Stimulated activated CD8-positive, alpha-beta memory T cell treated with anti-CD3 and anti-CD28 coated beads, Interleukin-7, amount 100 ng/mL, for 4 hours (primary cell): Measurements from ENCODE around the gene HOXA11.

Experiments used
- DNase-seq, 2 donors: peaks; one replicate each; pipeline ENCODE4 v3.0.0-alpha.2; 2020; ENCODE audit warnings: low read depth in 2 of 2

Gene HOXA11

DNA sequence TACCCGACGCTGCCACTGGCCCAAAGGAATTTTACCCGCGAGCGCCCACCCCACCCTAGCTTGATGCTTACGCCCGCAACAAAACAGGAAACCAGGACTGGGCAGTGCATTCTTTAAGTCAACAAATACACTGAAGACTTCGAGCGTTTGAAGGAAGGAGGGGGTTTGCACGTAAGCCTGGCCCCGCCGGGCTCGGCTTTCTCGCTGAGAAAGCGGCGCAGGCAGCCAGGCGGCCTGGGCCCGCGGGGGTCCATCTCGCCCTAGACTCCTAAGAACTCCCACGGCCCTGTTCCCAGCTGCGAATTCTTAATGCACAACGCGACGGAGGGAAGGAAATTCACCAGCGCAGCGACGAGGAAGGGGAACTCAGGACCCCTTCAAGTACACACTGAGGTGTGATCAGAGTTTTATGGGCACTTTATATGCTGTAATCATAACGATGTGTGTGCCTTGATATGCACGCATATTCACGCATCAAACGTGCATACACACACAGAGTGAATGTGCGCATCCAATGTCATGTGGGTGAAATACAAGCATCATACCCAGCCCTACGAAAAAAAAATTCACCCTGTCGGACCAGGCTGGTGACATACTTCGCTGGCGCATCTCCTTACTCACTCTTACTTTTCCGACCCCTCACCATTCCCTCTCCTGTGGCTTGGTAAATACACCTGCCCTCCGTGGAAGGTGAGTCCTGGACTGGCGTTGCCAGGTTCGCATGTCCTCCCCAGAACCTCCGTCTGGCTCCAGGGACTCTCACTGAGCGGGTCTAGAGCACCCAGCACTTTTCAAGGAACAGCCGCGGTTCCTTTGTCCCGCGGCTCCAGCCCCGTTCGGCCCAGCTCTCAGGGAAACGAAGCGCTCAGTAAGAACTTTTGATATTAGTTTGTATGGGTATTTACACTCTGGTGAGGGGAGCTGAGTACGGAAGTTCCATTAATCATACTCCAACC is 20.6 kb upstream of the HOXA11 start:
- DNase-seq, result no peak

DNA sequence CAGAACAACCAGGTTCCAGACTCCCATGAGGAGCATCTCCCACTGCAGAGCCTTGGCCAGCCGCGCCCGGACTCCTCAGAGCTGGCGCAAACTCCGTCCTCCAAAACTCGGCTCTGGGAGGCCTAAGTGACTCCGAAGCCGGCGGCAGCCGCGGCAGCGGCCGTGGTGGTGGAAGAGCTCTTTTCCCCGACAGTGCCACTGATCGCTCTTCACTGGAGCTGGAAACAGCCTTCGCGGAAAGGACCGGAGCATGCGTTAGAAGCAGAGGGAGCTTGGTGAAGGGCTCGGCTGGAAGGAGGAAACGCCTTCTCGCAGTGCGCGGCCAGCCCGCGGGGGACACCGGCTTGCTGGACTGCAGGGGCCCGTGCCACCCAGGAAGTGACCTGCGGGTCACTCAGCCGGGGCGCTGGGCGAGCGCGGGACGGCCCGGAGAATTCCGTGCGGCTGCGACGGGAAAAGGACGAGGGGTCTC is 19.9 kb upstream of the HOXA11 start:
- no peak for DNase-seq

DNA sequence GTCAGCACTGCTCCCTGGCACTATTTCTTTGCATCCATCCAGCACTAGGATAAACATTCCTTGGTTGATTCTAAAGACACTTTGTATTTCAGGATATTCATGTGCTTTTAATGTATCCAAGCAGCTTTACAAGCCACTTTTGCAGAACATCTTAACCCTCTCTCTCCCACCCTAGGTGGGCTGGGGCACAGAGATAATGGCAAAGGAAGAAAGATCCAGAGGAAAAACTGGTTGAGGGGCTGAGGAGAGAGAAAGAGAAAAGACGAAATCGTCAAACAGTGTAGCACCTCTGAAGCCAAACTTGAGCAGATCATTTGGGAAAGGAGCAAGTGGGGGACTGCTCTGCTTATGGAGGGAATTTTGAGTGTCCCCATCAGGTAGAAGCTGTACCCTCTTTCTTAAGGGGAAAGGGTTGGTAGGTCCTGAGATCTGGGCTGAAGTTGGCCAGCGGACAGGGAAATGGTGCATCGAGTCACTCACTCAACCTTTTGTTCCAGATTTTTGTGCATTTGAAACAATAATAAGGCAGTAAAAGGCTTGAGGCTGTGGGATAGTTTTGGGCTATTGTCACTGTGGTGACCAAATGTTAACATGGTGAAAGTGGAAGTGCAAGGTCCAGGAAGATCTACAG is 19.0 kb upstream of the HOXA11 start:
- no peak for DNase-seq

DNA sequence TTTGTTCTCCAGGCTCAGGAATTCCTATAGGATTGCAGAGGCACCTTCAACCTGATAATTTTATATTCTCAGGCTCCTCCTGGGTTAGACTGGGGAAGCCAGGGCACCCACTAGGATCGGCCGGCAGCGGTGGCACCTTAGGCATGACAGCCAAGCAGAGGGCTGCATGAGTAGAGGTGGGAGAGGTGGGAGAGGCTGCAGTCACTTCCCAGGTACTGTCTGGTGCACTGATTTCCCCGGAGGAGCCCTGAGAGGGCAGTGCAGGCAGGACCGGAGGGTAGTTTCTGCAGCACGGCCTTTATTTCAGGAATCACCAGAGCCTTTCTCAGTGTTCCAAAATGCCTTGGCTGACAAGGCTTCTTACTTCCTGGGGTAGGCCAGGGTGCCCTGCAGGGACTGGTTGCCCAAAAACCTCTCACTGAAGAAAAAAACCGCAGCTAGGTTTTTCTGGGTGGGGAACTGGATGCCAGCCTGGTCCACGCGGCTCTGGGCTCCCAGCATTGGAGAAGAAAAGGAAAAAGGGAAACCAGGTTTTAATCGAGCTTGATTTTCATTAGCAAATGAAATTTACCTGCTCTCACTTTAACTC is 18.4 kb upstream of the HOXA11 start:
- DNase-seq, result no peak

DNA sequence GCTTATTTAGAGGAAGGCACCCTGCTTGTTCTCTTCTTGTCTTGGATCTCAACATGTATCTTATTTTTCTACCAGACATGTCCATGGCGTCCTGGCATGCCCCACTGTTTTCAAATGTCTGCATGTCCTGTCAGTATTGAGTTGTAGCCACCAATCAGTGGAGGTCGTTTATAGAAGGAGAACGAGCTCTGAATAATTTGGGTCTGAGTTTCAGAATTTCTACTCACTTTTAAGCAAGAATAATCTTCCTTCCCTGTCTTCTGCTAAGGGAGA is 17.8 kb upstream of the HOXA11 start:
- DNase-seq, result no peak

DNA sequence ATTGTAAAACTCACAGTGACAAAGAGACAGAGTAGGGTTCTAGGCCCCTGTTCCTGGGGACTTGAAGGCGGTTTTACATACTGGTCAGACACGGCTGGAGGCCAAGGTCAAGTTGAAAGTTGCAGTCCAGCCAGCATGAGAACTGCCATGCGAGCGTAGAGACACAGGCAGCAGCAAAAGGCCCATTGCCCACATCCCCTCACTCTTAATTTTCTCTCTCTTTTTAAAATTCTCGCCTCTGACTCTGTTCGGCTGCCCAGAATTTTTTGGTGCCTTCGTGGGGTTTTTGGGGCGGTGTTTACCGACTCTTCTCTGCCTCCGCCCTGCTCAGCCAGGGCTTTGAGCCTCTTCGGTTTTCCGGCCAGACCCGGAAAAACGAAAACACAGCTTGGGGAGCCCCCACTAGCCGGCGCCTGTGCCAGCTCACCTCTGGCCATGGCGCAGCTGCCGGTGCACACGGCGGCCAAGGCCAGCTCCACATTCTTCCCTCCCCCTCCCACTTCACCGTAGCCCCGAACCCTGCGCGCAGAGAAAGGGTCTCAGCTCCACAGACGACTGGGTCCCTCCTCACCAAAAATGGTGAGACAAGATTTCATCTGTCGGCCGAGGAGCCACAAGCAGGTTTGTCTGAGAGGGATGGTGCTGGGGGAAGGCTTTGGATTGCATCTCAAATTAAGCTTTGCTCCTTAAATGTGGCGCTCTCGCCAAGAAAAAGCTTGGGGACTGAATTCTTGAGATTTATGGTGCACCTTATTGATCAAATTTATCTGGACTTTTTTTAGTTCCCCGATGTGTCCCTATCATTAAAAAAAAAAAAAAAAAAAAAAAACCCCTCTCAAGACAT is 17.2 kb upstream of the HOXA11 start:
- no peak for DNase-seq

DNA sequence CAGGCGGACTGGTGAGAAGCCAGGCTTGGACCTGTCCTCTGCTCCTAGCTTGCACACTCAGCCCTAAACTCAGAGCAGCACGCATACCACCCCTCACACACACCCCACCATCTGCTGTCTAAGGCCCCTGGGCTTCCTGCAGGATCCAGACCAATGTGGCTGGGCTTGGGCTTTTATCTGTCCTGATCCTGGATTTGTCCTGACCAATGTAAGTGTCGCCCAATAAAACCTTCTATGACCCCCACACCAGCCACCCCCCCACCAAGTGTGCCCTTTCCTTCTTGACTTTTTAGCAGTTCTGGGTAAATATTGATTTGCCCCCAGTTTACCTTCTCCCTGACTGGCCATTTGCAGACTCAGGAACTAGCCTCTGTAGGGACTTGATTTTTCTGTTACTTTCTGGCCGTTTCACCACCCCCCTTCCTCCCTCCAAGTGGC is 16.6 kb upstream of the HOXA11 start:
- DNase-seq, result no peak

DNA sequence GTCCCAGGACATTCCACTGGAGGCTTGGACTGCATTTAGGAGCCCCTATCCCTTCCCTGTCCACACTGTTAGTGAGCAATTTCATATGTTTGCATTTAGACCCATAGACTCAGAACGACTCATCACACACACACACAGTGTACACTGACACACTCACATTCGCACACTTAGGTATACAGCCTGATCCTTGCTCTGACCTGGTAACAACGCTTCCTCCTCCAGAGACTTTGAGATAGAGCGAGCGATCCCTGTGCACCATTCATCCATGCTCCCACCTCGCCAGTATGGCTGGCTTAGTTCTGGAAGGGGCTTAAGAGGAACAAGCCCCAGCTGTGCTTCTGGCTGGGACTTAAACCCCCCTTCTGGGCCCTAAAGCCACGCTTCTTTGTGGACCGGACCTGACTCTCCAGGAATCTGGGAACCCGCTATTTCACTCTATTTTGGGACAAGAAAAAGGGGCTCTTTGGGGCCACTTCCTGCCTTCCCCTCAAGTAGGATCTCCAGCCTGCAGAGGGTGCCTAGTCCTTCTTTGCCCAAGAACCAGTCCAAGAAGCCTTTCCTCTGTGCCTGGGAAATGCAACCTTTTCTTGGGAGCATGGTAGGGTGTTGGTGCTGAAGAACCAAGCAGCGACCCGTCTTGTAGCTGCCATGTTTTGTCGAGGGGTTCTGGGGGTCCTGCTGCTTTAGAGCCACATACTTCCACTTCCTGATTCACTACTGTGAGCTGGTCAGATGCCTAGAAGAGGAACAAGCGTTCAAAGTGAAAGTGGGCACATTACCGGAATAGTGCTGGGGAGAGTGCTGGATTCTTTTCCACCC is 15.9 kb upstream of the HOXA11 start:
- no peak for DNase-seq

DNA sequence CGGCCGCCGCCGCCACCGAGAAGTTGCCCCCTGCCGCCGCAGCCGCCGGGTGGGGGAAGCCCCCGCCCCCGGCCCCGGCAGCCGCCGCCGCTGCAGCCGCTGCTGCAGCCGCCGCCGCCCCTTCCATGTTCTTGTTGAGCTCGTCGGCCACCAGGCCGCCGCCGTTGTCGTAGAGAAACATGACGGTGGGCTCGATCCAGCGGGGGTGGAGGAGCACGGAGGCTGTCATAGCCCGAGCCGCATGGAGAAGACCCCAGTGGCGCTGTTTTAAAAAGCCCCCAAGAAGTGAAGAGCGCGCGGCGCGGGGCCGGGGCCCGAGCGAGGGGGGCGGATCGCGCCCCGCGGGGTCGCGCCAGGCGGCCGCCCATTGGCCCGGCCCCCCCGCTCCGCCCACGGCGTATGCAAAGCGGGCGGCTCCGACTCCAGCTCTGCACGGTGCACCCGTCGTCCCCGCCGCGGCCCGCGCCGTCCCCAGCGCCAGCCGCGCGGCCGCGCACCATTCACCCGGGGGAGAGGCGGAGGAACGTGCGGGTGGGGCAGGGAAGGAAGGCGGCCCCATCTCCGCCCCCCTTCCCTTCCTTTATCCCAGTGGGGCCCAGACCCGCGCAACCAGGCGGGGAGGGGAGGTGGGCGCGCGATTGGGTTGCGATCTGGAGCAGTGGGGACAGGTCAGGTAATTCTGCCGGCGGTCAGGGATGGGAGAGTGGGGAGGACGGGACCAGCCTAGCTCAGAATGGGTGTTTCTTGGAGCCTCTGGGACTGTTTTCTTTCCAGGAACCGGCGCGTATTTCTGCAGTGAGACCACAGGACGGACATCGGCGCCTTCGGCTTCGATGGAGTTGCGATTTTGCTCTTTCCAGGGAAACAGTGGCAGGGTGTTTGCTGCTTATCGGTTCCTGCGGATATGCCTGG is 15.1 kb upstream of the HOXA11 start, which contains the start of gene HOXA13:
Gene HOXA13, minus strand, starts transcription at position 243 of the 912 bp plus-strand sequence. Its CDS starts 14 bp downstream, at position 229.
- DNase-seq, result peak in 1 of 2 donors; percentile 33

DNA sequence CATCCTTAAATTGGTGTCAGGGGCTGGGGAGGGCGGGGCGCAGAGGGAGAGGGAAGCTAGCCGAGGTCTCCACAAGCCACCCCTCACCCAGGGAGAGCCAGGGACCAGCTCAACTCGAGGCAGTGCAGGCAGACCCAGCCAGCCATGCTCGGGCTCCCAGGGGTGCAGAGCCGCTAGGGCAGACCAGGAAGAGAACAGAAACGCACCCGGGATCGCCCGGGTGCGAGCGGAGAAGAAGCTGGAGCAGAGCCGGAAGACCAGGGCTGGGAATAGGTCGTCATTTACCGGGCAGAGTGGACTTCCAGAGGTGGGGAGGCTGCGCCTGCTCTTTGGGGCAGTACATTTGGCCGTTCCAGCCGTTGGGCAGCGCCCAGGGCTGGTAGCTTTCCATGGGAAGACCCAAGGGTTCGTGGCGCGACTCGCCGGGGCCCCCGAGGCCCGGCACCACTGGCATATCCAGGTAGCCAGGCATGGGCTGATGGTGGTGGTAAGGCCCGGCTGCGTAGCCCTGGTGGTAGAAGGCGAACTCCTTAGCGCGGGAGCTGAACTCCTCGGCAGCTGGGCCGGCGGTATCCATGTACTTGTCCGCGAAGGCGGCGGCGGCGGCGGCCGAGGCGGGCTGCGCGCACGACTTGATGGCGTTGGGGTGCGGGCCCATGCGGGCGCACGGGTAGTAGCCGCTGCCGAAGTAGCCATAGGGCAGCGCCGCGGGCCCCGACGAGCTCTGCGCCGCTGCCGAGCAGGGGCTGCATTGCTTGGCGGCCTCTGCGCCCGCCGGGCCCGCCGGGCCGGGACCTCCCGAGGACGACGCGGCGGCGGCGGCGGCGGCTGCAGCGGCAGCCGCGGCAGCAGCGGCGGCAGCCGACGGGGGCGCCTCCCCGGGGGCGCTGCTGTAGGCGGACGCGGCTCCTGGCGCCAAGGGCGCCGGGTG is 14.1 kb upstream of the HOXA11 start:
- no peak for DNase-seq

DNA sequence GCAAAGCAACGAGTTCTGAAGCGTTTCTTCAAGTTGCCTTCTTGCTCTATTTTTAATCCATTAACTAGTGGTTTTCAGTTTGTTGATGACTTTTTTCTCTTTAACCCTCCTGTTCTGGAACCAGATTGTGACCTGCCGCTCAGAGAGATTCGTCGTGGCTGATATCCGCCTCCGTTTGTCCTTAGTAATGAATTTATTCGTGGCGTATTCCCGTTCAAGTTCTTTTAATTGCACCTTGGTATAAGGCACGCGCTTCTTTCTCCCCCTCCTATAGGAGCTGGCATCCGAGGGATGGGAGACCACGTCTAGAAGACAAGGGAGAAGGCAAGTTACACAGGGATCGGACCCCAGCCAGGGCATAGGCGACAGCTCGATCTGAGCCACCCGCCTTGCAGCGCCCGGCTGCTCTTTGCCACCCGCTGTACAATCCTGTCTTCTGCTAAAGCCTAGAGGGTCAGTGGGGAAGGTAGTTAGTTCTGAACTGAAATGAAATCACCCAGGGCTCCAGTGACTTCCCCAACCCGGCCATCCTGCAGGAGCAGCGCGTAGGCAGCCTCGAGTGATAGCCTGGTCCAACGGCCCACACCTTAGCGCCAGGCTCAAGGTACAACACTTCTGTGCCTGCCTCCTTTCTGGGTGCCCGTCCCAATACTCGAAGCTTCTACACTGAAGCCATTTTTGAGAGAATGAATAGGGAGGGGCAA is 13.3 kb upstream of the HOXA11 start:
- DNase-seq, result no peak

DNA sequence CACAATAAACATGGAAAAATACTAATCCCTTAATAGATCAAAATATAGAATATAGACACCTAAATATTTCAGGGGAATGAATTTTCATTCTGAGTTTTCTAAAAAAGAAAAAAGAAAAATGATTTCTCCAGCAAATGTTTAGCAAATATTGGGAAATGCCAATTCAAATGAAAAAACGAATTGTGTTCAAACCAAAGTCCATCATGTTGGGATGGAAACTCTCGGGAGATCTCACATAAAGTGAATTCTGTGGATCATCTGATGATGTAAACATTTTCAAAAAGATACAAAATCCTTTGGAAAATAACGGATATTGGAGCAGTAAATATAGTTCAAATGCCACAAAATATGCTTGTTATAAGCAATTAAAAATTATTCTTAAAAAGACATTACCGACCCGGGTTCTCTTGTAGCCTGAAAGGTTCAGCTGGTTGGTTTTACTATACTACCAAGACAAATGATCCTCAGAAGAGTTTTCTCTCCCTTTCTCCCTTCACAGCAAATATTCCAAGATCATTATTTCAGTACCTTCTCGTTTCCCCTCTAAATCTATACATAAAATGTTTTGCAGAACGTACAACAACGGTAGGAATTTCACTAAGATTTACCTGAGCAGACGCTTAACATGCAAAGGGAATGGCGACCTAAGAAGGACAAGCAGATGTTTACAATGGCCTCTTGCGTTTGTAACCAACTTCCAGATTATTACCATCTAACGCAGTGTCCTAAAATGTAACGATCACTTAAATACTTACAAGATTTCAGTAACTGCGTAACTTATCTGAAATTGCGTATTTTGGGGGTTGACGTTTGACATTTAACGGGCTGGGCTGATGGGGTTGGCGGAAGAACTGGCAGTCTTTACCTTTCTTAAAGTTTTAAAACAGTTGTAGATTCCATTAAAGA is 12.4 kb upstream of the HOXA11 start:
- no peak for DNase-seq

DNA sequence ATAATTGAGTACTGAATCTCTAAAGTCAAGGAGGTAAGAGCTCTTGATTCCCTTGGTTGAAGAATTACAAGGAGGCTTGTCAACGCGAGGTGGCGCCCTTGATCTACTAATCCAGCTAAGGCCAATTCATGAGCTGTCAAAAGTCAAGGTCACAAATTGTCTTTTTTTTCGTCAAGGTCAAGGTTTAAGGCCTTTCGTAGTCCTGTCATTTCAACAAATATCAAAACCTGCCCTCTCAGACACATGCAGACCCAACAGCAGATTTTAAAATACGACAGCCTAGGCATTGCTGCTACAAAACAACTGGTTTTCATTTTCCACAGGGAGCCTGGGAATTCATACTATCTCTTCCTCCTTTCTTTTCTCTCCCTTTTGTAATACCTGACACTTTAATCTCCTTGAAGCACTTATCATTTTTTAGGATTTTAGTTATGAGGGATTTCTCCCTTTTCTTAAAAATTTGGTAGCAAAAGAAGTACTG is 11.3 kb upstream of the HOXA11 start:
- DNase-seq, result peak; percentile 61 to 71

DNA sequence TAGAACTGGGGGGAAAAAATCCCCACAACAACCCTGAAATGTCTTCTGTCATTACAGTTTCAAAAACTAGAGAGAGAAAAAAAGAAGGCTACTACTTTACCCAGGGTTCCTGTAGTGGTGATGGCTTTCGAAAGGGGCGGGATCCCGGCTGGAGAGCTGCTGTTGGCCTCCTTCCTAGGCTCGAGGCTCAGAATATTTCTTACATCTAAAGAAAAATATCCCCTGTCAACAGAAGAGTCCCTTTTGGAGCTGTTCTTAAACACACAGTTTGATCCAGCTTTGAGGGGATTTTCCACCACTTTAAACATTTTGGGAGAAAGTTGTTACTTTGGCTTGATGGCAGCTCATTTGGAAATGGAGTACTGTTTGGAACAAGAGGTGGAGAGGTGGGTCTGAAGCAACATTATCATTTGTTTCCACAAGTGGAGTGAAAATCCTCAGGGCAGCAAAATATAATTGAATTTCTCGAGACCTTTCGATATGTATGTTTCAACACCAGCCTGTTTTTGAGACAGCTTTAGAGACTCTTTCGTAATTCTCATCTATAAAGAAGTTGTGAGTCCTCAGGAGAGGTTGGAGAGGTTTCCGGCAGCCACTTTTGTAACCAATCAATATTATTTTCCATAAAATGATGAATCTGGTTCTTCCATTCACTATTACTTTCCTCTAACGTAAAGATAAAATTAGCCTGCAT is 9.8 kb upstream of the HOXA11 start:
- no peak for DNase-seq

DNA sequence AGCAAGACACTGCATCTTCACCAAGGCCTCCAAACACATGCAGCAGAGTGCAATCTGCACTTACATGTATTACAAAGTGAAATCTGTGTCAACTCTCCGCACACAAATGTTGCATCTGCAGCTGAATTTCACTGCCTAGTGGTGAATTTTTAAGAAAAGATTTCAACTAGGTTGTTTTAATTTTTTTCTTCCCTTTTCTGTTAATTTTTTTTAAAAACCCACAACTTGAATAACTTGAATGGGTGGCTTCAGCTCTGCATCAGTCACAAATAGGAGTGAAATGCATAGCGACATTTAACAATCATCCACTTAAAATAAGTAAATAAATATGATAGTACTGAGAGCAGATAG is 8.9 kb upstream of the HOXA11 start:
- DNase-seq, result no peak

DNA sequence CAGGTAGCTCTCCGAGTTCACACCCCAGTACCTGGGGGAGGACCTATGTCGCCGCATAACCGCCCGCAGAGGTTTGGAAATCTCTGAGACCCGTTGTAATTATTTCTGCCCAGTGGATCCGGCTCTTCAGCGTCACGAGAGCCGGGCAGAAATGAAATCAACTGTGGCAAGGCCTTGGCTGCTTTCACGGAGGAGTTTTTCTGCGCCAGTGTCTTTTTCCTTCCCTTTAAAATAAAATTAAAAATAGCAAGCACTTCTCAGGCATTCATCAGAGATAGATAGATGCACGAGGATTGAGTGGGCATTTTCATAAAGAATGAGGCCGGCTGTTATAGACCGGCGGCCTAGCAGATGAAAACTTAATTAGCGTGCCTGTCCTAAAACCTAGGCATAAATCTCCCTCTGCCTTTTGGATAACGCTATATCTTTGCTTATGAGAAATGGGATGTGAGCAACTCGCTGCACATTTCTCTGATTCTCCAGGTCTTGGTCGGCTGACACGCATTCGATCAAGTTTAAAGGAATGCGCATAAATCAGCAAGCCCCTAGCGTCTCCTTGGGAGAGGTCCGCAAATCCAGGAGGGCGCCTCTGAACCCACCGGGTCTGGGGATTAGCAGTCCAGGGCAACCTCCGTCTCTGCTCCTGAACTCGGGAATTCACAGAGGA is 8.4 kb upstream of the HOXA11 start:
- DNase-seq, result no peak
